Right lobe of liver (tissue), 4 donors: ENCODE measurements around the gene RASSF1.

Source experiments
- CTCF ChIP-seq, 4 donors: fragments of 200-600 bp in 3 of 4; fragments of 450-650 bp in 1 of 4; IDR thresholded peaks; one replicate each; pipeline versions ENCODE4 v1.5.1 to v1.8.0; 2016 to 2022; ENCODE audit warnings: antibody characterized with exemption in 4 of 4, mild to moderate bottlenecking in 2 of 4
- POLR2A ChIP-seq: fragments of 450-650 bp; IDR thresholded peaks from one replicate; pipeline ENCODE4 v1.6.1; 2017; ENCODE audit warnings: antibody characterized with exemption, mild to moderate bottlenecking
- donor health status: DM: no; HTN: no; CAD: no.
- donor health status: DM: no; HTN: no; CAD: no.
- donor health status: DM: no; HTN: yes; CAD: no.

GRCh38 chr3:50378757-50379156, 38.1 kb upstream of the RASSF1 start:
- TF ChIP-seq CTCF (IDR thresholded peaks at IDR 0.05) (no peak), POLR2A (no peak)
